ENCODE data around the gene CFDP1. TPM values are rescaled to one million over a fixed set of nuclear protein-coding genes. Genes with fewer than 3 reads are reported as not detected.
"Not testable (repeated sequence)": the region's sequence is repeated elsewhere in the genome, so short reads cannot be mapped to it uniquely, and the experiment has no call there.

Gene CFDP1
- total and polyA plus RNA-seq, 2 donors, result 71.0 to 78.8 TPM

DNA sequence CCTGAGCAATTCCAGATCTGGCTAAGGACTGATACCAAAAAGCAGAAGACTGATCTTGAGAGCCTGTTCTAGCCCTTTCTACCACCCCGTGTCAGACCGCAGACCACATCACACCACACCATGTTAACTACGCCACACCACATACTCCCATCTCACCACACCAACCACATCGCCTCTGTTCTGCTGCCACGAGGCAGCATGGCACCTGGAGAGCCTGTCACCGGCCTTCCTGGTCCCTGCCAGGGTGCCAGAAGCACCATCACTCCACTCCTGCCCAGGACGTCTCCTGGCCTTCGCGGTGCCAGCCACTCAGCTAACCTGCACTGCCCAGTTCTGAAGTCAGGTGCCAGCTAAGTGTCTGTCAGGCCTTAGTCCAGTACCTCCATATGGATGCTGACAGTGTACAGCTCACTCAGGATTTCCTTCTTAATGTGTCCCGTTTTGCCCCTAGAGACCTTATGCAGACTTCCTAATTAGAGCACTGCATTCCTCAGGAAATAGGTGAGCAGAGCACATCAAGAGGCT, 144.6 kb downstream of the CFDP1 start:
- Histone ChIP-seq H3K36me3 (ENCODE audit: insufficient read depth) (no peaks in the 10 kb centered on the region), H3K4me1 (ENCODE audit: insufficient read depth) (no peaks in the 10 kb centered on the region), H3K27ac (ENCODE audit: low read depth) (no peak overlapping the region), H3K4me3 (ENCODE audit: low read depth, low read length) (no peak overlapping the region)
- WGBS, result 87% methylated on average over 10 of the region's 10 CpGs
- no peak for DNase-seq (ENCODE audit: extremely low spot score)

DNA sequence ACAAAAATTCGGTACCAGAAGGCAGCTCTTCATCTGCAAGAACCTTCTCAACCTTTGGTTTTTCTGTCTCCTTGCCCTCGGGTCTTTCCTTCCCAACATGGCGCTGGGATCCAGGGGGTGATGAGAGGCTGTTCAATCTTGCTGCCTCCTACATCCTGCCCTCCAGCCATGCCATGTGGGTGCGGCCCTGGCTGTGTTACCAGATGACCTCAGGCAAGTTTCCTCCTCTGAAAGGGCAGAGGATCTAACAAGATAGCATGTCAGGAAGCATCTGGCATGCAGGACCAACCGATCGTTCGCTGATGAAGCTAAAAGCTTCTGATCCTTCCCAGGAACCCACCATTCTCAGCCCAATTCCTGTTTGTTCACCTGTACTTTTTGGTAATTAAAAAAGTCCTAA, 145.1 kb downstream of the CFDP1 start:
- H3K4me1 ChIP-seq (ENCODE audit: insufficient read depth), result no peaks in the 10 kb centered on the region
- WGBS, result 87% methylated on average over 7 of the region's 7 CpGs
- no peak overlapping the region for H3K4me3 ChIP-seq (ENCODE audit: low read depth, low read length)
- H3K27ac ChIP-seq (ENCODE audit: low read depth), result no peak overlapping the region
- no peak for DNase-seq (ENCODE audit: extremely low spot score)
- H3K36me3 ChIP-seq (ENCODE audit: insufficient read depth), result no peaks in the 10 kb centered on the region

DNA sequence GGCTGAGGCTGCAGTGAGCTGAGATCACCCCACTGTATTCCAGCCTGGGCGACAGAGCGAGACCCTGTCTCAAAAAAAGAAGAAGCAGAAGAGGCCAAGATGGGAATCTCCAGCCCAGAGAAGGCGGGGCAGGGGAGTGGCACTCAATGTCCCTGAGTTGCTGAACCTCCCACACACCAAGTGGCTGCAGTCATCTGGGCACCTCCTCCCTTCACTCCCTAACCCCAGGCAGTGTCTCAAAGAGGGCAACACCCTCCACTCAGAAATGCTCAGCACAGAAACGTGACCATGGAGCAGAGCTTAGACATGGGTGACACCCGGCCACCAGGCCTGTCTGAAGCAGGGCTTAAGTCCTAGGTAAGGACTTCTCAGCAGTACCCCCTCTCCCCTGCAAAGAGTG, 145.6 kb downstream of the CFDP1 start:
- no peaks in the 10 kb centered on the region for H3K36me3 ChIP-seq (ENCODE audit: insufficient read depth)
- no peak overlapping the region for H3K4me3 ChIP-seq (ENCODE audit: low read depth, low read length)
- no peak overlapping the region for H3K27ac ChIP-seq (ENCODE audit: low read depth)
- H3K4me1 ChIP-seq (ENCODE audit: insufficient read depth), result no peaks in the 10 kb centered on the region
- no peak for DNase-seq (ENCODE audit: extremely low spot score)
- 91% methylated on average over 5 of the region's 5 CpGs for WGBS

DNA sequence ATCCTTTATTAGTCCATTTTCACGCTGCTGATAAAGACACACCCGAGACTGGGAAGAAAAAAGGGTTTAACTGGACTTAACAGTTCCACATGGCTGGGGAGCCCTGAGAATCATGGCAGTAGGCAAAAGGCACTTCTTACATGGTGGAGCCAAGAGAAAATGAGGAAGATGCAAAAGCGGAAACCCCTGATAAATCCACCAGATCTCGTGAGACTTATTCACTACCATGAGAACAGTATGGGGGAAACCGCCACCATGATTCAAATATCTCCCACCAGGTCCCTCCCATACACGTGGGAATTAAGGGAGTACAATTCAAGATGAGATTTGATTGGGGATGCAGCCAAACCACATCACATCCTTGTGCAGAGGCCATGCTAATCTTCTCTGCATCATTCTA, 146.9 kb downstream of the CFDP1 start:
- H3K4me3 ChIP-seq (ENCODE audit: low read depth, low read length), result no peak overlapping the region

DNA sequence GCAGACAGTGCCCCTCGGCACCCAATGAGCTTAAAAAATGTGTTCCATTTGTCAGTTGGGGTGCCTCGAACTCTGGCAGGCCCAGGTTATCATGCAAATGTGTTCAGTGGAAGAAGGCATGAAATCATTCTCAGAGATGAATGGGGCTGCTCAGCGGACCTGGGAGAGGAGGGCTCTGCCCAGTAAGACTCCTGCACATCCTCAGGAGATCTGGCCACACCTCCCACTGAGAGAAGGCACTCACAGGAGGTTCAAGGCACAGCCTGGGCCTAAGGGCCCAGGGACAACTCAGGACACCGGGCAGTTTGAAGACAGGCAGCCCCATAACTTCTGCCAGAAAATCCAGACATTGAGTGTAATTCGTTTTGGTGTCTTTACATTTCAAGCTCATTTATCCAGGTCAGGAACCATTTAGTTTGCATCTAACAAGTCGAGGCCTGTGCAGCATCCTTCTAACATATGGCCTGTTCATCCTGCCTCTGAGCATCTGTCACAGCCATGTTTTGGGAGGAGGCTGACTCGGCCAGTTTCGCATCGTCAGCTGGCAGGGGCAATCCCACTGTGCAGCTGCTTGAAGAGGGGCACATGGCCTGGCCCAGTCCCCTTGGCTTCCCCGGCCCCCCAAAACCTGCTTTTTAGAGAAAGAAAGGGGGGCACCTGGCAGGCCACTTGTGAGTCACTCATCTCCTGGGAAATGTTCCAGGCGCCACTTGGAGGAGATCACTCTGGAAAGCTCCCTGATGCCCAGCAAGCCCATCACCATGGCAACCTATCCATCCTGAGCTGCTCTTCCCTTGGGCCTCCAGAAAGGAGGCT, 150.6 kb downstream of the CFDP1 start:
- 83% methylated on average over 11 of the region's 11 CpGs for WGBS
- Histone ChIP-seq H3K36me3 (ENCODE audit: insufficient read depth) (no peaks in the 10 kb centered on the region), H3K27ac (ENCODE audit: low read depth) (no peak overlapping the region), H3K4me1 (ENCODE audit: insufficient read depth) (no peaks in the 10 kb centered on the region), H3K4me3 (ENCODE audit: low read depth, low read length) (no peak overlapping the region)
- no peak for DNase-seq (ENCODE audit: extremely low spot score)

More for the DNA sequence above, 146.9 kb downstream of the CFDP1 start:
- WGBS, result 87% methylated on average over 6 of the region's 6 CpGs
- H3K27ac ChIP-seq (ENCODE audit: low read depth), result no peak overlapping the region
- DNase-seq (ENCODE audit: extremely low spot score), result no peak
- no peaks in the 10 kb centered on the region for H3K4me1 ChIP-seq (ENCODE audit: insufficient read depth)
- H3K36me3 ChIP-seq (ENCODE audit: insufficient read depth), result no peaks in the 10 kb centered on the region

DNA sequence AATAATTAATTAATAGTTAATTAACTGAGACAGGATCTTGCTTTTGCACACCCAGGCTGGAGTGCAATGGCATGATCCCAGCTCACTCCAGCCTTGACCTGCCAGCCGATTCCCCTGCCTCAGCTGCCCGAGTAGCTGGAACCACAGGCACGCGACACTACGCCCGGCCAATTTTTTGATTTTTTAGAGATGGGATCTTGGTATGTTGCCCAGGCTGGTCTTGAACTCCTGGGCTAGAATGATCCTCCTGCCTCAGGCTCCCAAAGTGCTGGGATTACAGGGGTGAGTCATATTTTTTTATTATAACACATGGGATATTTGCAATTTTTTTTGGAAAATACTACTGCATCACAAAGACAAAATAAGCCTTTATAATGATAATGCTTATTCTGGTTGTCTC, 151.5 kb downstream of the CFDP1 start:
- H3K27ac ChIP-seq (ENCODE audit: low read depth), result no peak overlapping the region
- no peak for DNase-seq (ENCODE audit: extremely low spot score)
- WGBS, result 81% methylated on average over 6 of the region's 6 CpGs
- H3K4me3 ChIP-seq (ENCODE audit: low read depth, low read length), result no peak overlapping the region
- H3K4me1 ChIP-seq (ENCODE audit: insufficient read depth), result no peaks in the 10 kb centered on the region
- no peaks in the 10 kb centered on the region for H3K36me3 ChIP-seq (ENCODE audit: insufficient read depth)

DNA sequence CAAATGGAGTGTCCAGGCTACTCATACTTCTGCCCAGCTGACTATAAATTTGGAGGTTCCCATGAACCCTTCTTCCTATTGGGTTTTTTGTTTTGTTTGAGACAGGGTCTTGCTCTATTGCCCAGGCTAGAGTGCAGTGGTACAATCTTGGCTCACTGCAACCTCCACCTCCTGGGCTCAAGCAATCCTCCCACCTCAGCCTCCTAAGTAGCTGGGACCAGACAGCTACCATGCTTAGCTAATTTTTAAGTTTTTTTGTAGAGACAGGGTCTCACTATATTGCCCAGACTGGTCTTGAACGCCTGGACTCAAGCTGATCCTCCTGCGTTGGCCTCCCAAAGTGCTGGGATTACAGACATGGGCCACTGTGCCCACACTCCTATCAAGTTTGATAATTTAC, 152.3 kb downstream of the CFDP1 start:
- H3K27ac ChIP-seq (ENCODE audit: low read depth); H3K4me3 ChIP-seq (ENCODE audit: low read depth, low read length); H3K4me1 ChIP-seq (ENCODE audit: insufficient read depth); DNase-seq (ENCODE audit: extremely low spot score); H3K36me3 ChIP-seq (ENCODE audit: insufficient read depth): not testable (repeated sequence)
- WGBS, result 90% methylated on average over 2 of the region's 2 CpGs

DNA sequence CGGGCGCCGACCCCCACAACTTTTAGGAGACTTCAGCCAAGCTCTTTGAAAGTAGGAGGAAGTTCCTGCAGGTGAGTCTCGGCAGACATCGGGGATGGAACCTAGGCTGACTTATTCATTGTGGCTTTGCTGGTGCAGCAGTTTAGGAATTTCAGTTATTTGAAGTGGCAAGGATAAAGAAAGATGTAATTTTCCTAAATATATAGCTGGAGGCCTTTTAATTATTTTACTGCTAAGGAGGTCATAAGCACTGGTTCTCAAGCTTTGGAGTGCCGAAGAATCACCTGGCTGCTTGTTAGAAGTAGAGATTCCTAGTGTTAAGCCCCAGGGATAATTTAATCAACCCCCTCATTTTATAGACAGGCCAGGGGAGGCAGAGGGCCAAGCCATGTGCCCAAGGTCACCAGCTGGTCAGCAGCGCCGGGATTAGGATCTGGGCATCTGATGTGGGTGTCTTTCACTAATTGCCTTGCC, 152.9 kb downstream of the CFDP1 start:
- H3K36me3 ChIP-seq (ENCODE audit: insufficient read depth), result no peaks in the 10 kb centered on the region
- 81% methylated on average over 8 of the region's 8 CpGs for WGBS

DNA sequence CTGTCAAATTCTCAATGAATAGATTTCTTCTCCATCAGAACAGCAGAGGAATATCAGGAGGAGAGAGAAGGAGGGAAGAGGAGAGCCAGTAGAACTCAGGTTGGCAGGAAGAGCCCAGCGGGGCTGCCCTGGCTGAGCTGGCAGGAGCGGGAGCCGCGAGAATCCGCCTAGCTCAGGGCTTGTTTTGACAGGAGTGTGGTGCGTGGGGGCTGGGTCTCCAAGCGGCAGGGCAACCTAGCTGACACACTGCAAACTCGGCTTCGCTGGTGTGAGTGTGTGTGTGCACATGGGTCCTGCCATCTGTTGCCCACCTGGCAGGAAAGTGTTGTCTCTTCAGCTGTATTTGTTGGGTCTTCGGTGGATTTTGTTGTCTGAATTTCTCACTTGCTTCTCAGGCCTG, 154.0 kb downstream of the CFDP1 start:
- Histone ChIP-seq H3K4me3 (ENCODE audit: low read depth, low read length) (no peak overlapping the region), H3K36me3 (ENCODE audit: insufficient read depth) (no peaks in the 10 kb centered on the region), H3K4me1 (ENCODE audit: insufficient read depth) (no peaks in the 10 kb centered on the region), H3K27ac (ENCODE audit: low read depth) (no peak overlapping the region)
- WGBS, result 35% methylated on average over 10 of the region's 10 CpGs
- no peak for DNase-seq (ENCODE audit: extremely low spot score)

More for the DNA sequence above, 152.9 kb downstream of the CFDP1 start:
- Histone ChIP-seq H3K4me3 (ENCODE audit: low read depth, low read length) (no peak overlapping the region), H3K4me1 (ENCODE audit: insufficient read depth) (no peaks in the 10 kb centered on the region), H3K27ac (ENCODE audit: low read depth) (no peak overlapping the region)
- DNase-seq (ENCODE audit: extremely low spot score), result no peak

DNA sequence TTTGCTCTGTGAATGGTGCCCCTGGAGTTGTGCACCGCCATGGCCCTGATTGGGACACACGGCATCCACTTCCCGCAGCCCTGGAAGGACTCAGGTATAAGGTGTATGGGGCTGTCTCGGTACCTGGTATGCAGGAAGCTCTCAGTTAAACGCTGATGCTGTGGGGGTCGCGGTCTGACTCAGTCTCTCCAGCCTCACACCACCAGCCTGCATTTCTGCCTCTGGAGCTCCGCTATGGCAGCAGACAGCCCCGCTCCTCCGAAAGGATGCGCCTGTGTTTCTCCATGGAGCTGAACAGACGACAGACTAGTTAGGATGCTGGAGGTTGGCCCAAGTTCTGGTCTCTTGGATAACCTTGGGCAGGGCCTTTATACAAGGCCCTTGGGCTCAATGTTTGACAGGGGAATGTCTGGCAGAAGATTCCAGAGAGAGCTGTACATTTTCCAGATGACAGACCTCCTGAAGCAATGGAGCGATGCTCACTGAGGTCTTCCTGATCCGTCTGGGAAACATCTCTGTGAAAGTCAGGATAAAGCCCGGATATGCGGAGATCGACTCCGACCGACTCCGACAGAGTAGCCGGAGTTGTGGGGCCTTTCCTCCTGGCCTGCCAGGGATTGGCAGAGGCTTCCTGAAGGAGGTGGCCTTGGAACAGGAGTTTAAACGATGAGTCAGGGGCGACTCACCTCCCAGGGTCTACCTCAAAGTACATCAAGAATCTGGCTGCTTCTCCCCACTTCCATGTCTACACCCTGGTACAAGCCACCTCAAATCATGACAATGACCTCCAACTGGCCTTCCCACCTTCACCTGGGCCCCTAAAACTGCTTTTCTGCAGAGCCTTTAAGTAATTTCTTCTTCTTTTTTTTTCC, 160.0 kb downstream of the CFDP1 start:
- H3K27ac ChIP-seq (ENCODE audit: low read depth), result no peak overlapping the region
- H3K4me3 ChIP-seq (ENCODE audit: low read depth, low read length), result no peak overlapping the region
- no peaks in the 10 kb centered on the region for H3K4me1 ChIP-seq (ENCODE audit: insufficient read depth)
- H3K36me3 ChIP-seq (ENCODE audit: insufficient read depth), result no peaks in the 10 kb centered on the region
- DNase-seq (ENCODE audit: extremely low spot score), result no peak
- WGBS, result 80% methylated on average over 23 of the region's 23 CpGs

DNA sequence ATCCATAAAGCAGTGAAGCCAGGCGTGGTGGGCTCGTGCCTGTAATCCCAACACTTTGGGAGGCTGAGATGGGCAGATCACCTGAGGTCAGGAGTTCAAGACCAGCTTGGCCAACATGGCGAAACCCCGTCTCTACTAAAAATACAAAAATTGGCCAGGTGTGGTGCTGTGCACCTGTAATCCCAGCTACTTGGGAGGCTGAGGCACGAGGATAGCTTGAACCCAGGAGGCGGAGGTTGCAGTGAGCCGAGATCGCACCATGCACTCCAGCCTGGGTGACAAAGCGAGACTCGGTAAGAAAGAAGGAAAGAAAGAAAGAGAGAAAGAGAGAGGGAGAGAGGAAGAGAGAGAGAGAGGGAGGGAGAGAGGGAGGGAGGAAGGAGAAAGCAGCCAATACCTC, 160.7 kb downstream of the CFDP1 start:
- H3K36me3 ChIP-seq (ENCODE audit: insufficient read depth); H3K4me1 ChIP-seq (ENCODE audit: insufficient read depth); H3K27ac ChIP-seq (ENCODE audit: low read depth); DNase-seq (ENCODE audit: extremely low spot score); H3K4me3 ChIP-seq (ENCODE audit: low read depth, low read length): not testable (repeated sequence)
- WGBS, result 92% methylated on average over 10 of the region's 10 CpGs

DNA sequence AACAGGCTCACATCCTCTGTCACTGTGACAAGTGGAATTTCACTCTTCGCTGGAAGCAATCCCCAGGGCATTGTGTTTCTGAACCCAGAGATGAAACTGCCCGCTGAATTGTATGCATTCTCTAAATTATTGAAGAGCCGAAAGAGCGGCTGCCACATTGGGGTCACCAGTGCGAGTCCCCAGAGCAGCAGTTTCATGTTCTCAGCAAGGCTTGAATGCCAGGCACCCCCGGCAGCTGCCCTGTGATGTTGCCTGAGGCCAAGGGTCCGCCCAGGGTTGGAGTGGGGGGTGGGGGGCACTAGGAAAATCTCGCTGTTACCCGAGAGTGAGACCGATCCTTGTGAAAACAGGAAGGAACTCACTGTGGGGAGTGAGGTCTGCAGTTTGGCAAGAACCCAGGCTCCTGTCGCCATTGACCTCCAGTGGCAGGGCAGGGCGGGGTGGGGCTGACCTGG, 161.2 kb downstream of the CFDP1 start:
- H3K27ac ChIP-seq (ENCODE audit: low read depth), result no peak overlapping the region
- no peaks in the 10 kb centered on the region for H3K36me3 ChIP-seq (ENCODE audit: insufficient read depth)
- WGBS, result 55% methylated on average over 12 of the region's 12 CpGs
- H3K4me1 ChIP-seq (ENCODE audit: insufficient read depth), result no peaks in the 10 kb centered on the region
- no peak overlapping the region for H3K4me3 ChIP-seq (ENCODE audit: low read depth, low read length)
- DNase-seq (ENCODE audit: extremely low spot score), result no peak

DNA sequence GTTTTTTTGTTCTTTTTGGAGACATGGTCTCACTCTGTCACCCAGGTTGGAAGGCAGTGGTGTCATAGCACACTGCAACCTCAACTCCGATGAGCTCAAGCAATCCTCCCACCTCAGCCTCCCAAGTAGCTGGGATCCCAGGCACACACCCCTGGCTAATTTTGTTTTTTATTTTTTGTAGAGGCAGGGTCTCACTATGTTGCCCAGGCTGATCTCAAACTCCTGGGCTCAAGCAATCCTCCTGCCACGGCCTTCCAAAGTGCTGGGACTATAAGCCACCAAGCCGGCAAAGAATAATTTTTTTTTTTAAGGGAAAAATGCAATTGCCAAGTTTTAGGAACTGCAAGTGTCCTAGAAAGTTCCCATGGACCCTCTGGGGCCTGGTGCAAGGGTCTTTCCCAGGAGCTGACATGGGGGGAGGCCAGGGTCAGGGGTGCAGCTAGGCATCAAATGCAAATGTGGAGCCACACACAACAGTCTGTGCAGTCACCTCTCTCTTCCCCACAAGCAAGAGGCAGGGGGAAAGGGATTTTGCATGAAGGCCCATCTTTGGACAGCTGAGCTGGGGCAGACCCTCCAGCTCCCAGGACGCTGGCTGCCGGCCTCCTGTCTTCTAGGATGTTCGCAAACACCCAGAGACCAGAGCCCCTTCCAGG, 161.7 kb downstream of the CFDP1 start:
- Histone ChIP-seq H3K4me1 (ENCODE audit: insufficient read depth) (no peaks in the 10 kb centered on the region), H3K36me3 (ENCODE audit: insufficient read depth) (no peaks in the 10 kb centered on the region), H3K27ac (ENCODE audit: low read depth) (no peak overlapping the region), H3K4me3 (ENCODE audit: low read depth, low read length) (no peak overlapping the region)
- DNase-seq (ENCODE audit: extremely low spot score), result no peak
- WGBS, result 82% methylated on average over 6 of the region's 6 CpGs
